HG03139 (cell line): ENCODE results near the gene TMEM238.

Experiments used
- ATAC-seq: cut with Tn5 transposase; IDR thresholded peaks from one replicate; pipeline ENCODE4 v1.9.1; 2021; ENCODE audit not compliant: unreplicated experiment

TMEM238 gene

DNA sequence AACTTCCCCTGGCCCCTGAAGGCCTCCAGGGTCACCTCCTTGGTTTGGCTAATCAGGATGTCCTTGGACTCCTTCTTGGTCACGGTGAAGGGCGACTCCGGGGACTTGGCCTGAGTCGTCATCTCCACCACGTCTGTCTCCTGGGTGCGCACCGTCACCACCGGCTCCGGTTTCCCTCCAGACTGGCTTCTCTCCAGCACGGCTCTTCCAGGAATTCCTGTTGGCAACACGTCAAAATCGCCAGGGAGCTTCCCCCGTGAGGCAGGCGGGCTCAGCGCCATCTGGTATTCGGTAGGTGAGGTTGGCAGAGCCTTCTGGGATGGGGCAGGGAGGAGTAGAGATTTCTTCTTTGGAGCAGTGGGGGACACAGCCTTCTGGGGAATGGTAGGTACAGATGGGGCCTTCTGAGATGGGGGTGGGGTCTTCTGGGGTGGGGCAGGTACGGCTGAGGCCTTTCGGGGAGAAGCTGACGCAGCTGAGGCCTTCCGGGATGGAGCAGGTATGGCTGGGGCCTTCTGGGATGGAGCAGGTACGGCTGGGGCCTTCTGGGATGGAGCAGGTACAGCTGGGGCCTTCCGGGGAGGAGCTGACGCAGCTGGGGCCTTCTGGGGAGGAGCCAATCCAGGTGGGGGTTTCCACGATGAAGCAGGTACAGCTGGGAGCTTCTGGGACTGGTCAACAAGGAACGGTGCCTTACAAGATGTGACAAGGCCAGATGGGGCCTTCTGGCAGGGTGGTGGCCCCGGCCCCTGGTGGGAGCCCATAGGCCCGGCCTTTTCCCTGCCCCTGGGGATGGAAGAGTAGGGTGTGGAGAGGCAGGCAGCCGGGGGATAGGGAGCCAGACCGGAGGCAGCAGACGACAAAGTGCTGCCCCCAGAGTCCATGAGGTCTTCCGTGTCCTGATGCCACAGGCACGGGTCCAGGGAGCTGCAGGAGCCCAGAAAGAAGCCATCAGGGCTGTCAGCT lies 24.9 kb downstream of the TMEM238 start:
- ATAC-seq: no peak

DNA sequence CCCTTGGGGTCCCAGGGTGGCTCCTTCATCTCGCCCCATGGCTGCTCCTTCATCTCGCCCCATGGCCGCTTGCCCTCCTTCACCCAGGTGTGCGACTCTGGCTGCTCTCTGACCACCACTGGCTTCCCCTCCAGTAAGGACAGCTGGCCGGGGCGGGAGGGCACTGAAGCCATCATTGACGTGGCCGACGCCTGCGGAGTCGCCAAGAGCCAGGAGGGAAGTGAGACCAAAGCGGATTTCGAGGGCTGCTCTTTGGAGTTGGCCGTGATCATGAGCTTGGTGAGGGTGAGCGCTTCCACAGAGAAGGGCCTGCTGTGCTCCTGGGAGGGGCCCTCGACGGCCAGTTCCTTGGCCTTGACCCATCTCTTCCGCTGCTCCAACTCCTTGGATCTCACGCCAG lies 25.6 kb downstream of the TMEM238 start:
- no peak for ATAC-seq

DNA sequence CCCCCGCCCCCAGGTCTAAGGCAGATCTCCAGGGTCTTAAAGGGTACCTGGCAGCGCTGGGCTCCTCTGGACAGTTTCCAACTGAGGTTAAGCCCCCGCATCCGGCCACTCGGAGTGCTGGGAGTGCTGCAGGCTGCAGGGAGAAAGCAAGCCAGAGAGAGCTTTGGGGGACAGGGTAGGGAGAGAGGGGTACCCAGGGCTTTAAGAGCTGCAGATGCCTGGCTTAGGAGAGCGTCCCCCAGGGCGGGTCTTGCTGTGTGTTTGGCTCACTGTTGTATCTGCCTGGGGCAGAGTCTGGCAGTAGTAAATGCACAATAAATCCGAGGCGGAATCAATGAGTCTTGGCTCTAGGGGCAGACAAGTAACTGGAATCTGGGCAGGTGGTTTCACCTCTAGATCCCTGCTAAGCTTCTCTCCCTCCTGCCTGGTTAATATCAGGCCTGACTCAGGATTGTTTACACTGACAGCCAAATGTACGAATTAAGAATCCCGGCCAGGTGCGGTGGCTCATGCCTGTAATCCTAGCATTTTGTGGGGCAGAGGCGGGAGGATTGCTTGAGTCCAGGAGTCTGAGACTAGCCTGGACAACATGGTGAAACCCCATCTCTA lies 28.8 kb downstream of the TMEM238 start:
- no peak for ATAC-seq

DNA sequence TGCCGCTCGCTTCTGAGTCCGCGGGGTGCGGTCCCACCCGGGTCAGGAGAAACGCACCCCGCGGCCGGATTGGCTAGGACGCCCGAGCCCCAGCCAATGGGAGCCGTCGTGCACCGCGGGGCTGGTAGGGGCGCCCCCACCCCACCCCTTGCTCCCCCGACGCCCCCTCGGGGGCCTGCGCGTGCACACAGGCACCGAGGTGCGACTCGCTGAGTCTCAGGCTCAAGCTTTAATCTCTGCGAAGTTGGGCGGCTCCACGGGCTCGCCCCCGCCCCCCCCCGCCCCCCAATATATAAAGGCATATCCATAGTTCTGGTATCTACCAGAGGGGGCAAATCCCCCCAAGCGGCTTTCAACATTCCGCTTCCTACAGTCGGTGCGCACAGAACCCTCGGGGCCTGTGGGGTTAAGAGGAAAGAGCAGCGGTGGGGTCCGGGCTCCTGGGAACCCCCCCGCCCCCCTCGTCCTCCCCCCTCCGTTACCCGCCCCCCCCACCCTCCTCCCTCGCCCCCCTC lies 29.3 kb downstream of the TMEM238 start, which contains the start of gene COX6B2:
COX6B2 (minus strand) TSS at position 22 of the 515 bp plus-strand sequence. CDS start 198 bp downstream, outside the sequence.
- ATAC-seq: no peak

DNA sequence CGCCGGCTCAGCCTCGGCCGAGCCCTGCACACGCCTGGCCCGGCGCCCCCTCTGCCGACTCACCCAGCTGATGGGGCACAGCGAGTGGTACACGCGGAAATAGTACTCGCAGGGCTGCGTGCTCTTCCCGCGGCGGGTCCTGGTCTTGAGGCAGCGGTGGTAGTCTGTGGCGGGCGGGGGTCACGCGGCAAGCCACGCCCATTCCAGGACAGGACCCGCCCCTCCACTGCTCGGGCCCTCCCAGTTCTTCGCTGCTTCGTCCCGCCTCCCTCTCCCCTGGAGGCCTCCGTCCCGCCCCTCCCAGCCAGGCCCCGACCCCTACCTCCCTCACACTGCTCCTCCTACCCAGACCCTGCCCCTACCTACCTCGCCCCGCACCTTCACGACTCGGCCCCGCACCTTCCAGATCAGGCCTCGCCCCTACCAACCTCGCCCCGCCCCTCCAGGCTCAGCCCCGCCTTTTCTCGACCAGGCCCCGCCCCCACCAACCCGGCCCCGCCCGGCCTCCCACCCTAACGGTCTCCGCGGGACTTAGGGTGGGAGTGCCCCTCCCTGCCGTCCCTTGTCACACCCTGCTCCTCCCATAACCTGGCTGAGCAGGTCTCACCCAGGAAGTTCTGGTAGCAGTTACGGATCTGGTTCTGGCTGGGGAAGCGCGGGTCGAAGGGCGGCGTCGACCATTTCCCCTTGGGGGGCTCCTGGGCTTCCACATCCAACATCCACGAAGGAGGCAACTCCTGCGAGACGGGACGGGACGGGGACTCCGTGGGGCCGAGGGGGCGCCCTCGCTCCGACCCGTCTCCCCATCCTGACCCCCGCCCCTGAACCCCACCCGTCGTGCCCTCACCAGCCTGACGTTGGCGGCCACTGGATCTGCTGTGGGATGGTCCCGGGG lies 30.0 kb downstream of the TMEM238 start:
- no peak for ATAC-seq

DNA sequence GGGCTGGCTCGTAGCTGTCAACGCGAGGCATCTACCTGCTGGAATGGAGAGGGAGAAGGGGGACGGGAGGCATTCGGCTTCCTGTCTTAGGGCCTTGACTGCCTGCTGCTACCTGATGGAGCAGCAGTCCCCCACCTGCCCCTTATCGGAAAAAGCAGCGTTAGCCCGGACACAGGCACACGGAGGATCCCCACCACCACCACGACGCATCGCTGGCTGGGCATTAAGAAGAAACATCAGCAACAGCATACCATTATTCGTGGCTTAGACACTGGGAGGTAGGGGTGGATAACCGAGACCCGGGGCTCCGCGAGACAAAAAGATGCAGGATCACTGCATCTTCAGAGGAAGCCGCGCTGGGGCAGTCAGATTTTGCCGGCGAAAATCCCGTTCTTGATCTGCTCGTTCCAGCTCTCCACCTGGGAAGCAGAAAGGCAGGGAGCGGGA lies 30.7 kb downstream of the TMEM238 start:
- ATAC-seq: no peak

DNA sequence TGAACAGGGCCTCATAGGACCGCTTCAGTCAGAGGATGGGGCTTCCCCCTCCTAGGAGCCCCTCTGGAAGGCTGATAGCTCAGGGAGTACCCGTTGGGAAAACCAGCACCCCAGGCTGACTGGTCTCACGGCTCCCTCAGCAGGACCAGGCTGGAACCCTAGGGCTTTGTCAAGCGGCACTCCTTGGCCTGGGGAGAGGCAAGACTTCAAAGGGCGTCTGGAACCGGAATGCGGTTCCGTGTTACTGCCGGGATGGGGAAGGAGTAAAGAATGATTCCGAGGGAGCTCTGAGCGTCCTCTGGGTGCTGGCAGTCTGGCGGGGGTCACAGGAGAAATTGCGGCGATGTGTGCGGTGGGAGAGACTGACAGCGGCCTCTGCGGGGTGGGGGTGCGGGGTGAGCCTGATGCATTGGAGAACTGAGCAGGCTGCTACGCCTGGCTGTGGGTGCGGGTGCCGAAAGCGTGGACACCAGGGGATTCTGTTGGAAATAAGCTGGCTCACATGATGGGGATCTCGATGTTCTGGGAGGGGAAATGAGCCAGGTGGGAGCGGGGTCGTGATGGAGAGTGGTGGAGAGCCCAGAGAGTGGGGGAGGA lies 31.4 kb downstream of the TMEM238 start:
- no peak for ATAC-seq

DNA sequence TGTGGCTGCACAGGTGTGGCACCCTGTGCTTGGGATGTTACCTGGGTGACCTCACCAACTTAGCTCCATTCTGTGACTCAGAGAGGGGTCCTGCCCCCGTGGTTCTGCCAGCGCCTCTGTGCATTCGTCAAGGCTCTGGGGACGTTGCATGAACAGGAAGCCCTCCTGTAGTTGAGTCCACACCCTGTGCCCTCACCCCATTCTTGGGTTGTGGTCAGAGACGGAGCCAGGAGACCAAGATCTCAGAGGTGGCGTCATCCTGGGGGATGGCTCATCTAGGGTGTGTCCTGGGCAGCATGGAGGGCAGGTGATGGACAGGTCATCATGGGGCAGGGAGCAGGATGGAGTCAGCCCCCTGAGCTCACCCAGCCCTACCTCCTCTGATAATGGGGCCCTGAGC lies 32.1 kb downstream of the TMEM238 start:
- no peak for ATAC-seq

DNA sequence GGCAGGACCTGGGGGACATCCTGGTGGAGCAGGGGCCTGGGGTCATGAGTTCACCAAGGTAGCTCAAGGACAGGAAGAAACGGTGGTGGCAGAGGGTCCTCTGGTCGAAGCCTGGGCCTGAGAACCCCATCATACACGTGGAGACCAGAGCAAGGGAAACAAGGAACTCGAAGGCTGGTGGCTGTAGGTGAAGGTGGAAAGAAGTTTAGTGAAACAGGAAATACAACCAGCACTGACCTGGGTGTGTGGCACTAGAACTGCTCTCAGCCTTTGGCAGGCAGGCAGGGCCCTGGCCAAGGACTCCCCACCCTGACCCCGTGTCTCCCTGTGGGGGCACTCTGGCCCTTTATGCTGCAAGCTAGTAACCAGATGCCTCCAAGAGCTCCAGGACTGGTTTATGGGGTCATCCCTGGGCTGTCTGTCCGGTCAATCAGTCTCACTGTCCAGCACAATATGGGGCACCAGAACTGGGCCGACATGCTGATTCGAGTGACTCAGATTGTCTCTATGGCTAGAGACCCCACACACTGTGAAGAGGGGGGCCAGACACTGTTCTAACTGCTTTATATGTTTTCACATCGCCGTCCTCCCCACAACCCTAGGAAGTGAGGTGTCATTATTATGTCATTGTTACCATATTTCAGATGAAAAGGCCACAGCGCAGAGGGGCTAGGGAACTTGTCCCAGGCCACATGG lies 33.3 kb downstream of the TMEM238 start:
- no peak for ATAC-seq

DNA sequence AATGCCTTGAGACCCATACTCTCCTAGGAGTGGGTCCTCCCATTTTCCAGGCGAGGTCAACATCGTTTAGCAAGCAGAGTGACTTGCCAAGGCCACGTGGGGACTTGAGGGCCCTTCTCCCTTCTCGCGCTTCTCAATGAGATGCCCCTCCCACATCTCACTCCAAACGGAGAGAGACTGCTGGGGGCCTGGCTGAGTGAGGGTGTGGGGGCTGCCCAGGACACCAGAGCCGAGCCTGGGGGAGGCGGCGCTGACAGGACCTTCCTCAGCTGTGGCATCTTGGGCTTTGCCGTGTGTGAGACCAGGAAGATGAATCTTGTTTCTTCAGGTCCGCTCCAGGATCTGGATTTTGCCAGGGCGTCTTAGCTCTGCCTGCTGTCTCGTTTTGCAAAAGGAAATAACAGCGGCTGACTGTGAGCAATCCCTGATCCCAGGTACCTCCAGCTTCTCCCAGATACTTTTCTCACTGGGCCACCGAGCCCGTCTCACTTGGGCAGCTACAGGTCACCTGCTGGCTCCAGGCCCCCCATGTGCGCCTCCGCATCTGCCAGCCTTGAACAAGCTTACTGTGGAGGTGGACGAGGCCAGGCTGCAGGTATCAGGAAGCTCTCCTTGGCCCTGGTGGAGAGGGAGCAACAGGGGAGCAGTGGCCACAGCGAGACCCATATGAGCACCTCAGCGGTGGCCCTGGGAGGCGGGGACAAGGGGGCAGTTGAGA lies 35.6 kb downstream of the TMEM238 start:
- ATAC-seq: no peak

DNA sequence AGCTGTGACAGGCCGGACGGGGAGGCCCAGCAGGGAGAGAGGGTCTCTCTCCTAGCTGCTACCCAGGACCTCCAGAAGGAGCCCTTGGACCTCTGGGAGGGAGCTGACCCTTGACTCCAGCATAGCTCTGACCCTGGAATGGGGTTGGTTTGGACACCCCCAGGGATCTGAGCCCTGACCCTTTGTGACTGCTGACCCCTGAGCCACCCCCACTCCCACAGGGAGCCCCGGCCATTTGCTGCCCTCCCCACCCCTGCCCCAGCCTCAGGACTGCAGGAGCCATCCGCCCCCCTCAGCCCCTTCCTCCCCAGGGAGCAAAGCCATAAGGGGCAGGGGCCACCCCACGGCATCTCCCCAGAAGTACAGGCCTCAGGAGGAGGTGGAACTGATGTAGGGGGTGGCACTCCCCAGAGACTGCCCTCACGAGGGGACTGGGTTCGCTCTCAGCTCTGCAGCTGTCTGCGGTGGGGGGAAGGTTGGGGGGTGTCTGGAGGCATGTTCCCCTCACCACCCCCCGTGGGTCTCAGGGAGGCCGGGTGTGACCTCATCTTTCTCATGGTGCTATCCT lies 36.6 kb downstream of the TMEM238 start:
- ATAC-seq: no peak

DNA sequence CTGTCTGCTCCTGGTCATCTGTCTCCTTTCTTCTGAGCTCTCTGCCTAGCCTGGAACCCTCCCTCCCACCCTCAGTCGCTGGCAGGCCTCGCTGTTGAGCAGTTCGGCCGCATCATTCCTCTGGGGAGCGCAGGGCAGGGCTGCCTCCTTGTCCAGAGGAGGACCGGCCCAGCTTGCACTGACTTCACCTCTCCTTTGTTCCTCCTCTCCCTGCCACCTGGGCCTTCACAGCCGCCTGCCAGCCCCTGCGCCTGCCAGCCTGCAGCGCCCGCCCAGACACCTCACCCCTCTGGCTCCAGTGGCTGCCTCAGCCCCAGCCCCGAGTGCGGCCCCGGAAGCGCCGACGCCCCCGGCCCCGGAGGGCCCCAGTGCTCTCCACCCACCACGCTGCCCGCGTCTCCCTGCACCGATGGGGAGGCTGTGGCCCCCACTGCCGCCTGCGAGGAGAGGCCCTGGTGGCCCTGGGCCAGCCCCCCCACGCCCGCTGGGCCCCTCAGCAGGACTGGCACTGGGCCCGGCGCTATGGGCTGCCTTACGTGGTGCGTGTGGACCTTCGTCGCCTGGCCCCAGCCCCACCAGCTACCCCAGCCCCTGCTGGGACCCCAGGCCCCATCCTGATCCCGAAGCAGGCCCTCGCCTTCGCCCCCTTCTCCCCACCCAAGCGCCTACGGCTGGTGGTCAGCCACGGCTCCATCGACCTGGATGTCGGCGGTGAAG lies 37.2 kb downstream of the TMEM238 start:
- ATAC-seq: no peak

DNA sequence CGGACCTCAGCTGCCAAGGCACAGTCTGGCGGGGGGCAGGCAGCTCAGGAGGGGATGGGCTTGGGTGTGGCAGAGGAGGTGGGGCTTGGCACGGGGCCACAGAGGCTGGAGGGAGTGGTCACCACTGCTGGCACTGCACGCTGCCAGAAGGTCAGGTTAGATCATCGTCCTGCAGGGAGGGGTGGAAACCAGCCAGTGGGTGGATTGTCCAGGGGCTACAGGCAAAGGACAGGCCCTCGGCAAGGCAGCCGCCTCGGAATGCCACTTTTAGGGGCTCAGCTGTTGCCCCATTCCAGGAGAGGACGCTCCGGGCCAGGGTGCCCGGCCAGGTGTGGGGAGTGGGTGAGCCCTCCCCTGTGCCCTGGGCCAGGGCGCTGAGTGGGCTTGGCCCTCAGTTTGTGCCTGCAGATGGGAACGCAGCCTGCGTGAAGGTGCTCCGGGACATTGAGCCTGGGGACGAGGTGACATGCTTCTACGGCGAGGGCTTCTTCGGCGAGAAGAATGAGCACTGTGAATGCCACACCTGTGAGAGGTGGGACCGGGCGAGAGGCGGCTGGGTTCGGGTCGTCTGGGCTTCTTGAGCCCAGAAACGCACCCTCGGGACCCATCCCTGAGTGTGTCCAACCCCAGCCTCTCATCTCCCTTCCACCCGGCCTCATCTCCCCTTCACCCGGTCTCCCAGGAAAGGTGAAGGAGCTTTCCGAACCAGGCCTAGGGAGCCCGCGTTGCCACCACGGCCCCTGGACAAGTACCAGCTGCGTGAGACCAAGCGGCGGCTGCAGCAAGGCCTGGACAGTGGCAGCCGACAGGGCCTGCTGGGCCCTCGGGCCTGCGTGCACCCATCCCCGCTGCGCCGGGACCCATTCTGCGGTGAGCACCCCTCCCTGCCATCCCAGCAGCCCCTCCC lies 38.0 kb downstream of the TMEM238 start:
- ATAC-seq: no peak

DNA sequence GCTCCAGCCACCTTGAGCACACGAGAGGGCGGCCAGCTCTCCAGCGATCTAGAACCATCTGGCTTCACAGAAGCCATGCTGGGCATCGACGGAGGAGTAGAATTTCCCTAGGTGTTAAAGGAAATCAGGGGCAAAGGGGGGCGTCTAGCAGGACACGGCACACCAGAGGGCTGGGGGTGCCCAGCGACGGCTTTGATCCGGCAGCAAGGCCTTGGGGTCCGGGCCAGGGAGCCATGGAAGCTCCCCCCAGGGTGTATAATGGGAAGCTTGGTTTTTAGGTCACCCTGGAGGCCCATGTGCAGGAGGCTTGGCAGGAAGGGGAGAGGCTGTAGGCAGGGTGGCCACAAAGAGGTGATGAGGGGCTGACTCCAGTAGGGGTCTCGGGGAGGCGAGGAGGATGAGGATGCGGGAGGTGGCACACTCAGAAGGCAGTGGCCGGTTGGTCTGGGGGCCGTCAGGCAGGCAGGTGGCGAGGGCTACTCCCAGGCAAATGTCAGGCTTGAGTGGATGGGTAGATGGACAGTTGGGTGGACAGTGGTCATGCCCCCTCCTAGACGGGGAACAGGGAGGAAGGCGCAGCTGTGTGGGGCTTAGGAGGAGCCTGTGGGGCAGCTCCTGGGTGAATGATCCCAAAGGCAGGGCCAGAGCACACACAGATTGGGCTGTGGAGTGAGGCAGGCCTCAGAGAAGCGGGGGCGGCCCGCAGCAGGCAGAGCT lies 38.8 kb downstream of the TMEM238 start:
- ATAC-seq: no peak

DNA sequence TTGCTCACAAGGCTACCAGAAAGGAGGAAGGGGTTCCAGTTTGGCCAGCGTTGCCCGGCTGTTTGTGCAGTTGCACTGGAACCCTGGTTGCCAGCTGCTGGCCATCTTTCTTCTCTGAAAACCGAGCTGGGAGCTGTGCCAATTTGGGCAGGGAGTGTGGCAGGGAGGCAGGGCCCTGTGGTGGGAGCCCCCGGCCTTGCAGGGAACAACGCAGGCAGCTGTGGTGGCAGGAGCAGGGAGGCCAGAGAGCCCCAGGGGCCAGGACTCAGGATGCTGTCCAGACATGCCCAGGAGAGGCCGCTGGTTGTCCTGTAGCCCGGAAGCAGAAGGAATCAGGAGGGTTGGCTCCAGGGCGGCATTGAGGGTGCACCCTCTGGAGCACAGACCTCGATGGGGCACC lies 39.6 kb downstream of the TMEM238 start:
- ATAC-seq: no peak
